Stimulated activated naive B cell treated with anti-CD40 and anti-IgM and Interleukin-4, amounts not matched to agents 10 μg/mL and 1 μg/mL and 100 μg/mL, for 72 hours (primary cell): ENCODE results near the gene RAB5B.
A peak's percentile ranks its signal among the peaks of the same experiment; 100 is the strongest.
"Not testable (repeated sequence)": the region's sequence is repeated elsewhere in the genome, so short reads cannot be mapped to it uniquely, and the experiment has no call there.

ENCODE experiments used
- ATAC-seq, 2 donors: fragments of 150-1000 bp; cut with Tn5 transposase; replicated peaks; 2 replicates each; pipeline ENCODE4 v1.10.0; 2021; ENCODE audit warnings: moderate library complexity in 1 of 2
- DNase-seq: peaks from one replicate; pipeline ENCODE4 v3.0.0; 2021
- H3K27ac Mint-ChIP-seq: one replicate; pipeline ENCODE4 v1.8.0; 2022; ENCODE audit warnings: mild to moderate bottlenecking, mixed read lengths
- H3K27me3 Mint-ChIP-seq, 2 donors: one replicate each; pipeline ENCODE4 v1.8.0; 2022; ENCODE audit warnings: mixed read lengths in 2 of 2
- H3K36me3 Mint-ChIP-seq, 2 donors: one replicate each; pipeline ENCODE4 v1.8.0; 2022; ENCODE audit warnings: mixed read lengths in 2 of 2, mild to moderate bottlenecking in 1 of 2
- H3K4me1 Mint-ChIP-seq, 2 donors: one replicate each; pipeline ENCODE4 v1.8.0; 2022; ENCODE audit warnings: mixed read lengths in 2 of 2, mild to moderate bottlenecking in 1 of 2
- H3K4me3 Mint-ChIP-seq, 2 donors: one replicate each; pipeline ENCODE4 v1.8.0; 2022; ENCODE audit warnings: mild to moderate bottlenecking in 2 of 2, mixed read lengths in 2 of 2, moderate library complexity in 1 of 2
- H3K9me3 Mint-ChIP-seq, 2 donors: one replicate each; pipeline ENCODE4 v1.8.0; 2022; ENCODE audit warnings: mixed read lengths in 2 of 2, mild to moderate bottlenecking in 1 of 2

Gene RAB5B

DNA sequence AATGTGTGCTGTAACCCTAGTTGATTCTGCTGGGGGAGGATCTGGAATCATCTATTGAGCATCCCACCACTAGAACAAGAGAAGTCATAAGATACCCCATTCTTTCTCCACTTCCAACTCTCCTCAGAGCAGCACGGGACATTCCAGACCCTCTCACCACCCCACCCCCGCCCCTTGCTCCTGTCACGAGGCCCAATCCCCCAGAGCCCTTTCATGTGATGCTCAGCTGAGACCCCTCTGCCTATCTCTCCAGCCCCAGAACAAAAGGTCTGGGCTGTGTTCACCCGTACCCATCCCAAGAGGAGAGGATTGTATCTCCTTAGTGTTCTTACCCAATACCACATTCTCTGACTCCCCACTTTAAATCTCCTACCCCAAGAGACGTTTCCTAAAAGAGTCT lies 8.6 kb upstream of the RAB5B start:
- H3K27ac Mint-ChIP-seq, result peak overlapping the region; percentile 3
- H3K9me3 Mint-ChIP-seq, result no peaks in the 10 kb centered on the region
- peaks cover 19 to 28% of the 10 kb centered on the region in 2 donors for H3K4me1 Mint-ChIP-seq
- DNase-seq, result no peak
- H3K4me3 Mint-ChIP-seq, result no peak overlapping the region
- no peaks in the 10 kb centered on the region for H3K27me3 Mint-ChIP-seq
- peaks cover 8 to 12% of the 10 kb centered on the region in 2 donors for H3K36me3 Mint-ChIP-seq
- ATAC-seq, result no peak

DNA sequence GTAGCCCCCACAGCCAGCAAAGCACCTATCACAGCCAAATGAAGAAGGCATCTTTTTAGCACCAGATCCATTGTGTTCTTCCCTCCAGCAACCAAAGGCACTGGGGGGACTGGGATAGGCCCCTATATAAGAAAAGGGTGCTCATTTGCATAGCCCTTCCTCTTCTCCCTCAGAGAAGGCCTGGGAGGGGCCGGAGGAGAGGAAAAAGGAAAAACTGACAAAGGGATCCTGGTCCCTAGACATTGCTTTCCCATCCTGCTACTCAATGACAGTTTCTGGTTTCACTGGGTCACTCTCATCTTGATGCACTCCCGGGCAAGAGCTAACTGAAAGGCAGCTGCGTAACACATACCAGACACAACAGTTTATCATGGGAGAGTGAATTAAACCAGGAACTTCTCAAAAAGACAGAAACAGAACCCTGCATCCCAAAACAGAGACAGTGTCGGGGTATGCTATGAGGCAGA lies 7.9 kb upstream of the RAB5B start, which contains the start of gene PMEL:
TSS of gene PMEL (minus strand) at position 102 of the 467 bp plus-strand sequence. CDS start at position 71, 31 bp downstream.
- DNase-seq (no peak), ATAC-seq (peak; percentile 10 to 28)
- H3K4me3 Mint-ChIP-seq, result peak within 1 kb of the TSS; percentile 94 to 97
- peaks cover 9 to 18% of the 10 kb centered on the region in 2 donors for H3K36me3 Mint-ChIP-seq
- H3K27me3 Mint-ChIP-seq, result no peaks in the 10 kb centered on the region
- H3K27ac Mint-ChIP-seq, result peak within 1 kb of the TSS; percentile 96
- H3K9me3 Mint-ChIP-seq, result no peaks in the 10 kb centered on the region
- H3K4me1 Mint-ChIP-seq, result peaks cover 23 to 35% of the 10 kb centered on the region in 2 donors

DNA sequence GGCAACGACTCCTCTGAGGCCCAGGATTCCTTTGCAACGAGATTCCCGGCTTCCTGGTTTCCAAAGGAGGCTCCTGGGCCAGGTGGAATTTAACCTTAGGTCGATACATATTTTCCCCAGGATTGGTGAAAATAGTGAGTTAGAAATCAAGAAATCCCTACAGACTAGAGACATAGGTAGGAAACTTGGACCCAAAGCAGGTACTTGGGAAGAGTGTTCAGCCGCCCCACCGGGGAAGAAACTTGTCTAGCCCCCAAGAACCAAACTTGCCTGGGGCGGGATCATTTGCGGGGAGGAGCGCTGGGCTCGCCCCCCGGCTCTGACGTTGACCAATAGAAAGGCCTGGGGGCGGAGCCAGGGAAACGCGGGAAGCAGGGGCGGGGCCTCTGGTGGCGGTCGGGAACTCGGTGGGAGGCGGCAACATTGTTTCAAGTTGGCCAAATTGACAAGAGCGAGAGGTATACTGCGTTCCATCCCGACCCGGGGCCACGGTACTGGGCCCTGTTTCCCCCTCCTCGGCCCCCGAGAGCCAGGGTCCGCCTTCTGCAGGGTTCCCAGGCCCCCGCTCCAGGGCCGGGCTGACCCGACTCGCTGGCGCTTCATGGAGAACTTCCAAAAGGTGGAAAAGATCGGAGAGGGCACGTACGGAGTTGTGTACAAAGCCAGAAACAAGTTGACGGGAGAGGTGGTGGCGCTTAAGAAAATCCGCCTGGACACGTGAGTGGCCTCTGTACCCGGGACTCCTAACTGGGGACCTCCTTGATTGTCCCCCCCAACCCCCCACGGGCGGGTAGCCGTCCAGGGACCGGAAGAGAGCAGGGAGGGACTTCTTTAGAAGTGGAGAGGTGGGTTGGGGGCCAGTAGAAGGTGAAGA lies 7.2 kb upstream of the RAB5B start, which contains the start of gene CDK2:
TSS of gene CDK2 (plus strand) at position 423 of the 874 bp plus-strand sequence. CDS start at position 602, 179 bp downstream.
- ATAC-seq (peak; percentile 89 to 93), DNase-seq (peak; percentile 83)
- no peaks in the 10 kb centered on the region for H3K27me3 Mint-ChIP-seq
- peaks cover 27 to 38% of the 10 kb centered on the region in 2 donors for H3K4me1 Mint-ChIP-seq
- H3K4me3 Mint-ChIP-seq, result peak within 1 kb of the TSS; percentile 94 to 97
- peak within 1 kb of the TSS; percentile 96 for H3K27ac Mint-ChIP-seq
- peaks cover 14 to 25% of the 10 kb centered on the region in 2 donors for H3K36me3 Mint-ChIP-seq
- H3K9me3 Mint-ChIP-seq, result no peaks in the 10 kb centered on the region

DNA sequence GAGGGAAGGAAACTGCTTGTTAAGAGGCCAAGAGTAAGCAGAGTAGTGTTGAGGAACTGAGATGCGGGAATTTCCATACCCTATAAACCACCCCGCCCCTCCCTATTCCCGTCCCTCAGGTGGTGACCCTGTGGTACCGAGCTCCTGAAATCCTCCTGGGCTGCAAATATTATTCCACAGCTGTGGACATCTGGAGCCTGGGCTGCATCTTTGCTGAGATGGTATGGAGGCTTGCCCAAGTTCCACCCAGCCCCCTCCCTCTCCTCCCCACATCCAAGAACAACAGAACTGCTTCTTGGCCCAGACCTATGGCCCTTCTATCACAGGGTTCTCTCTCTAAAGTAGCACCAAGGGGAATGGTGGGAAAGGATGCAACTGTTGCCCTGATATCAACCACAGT lies 4.5 kb upstream of the RAB5B start:
- Mint-ChIP-seq H3K9me3 (no peaks in the 10 kb centered on the region), H3K4me3 (no peak overlapping the region), H3K4me1 (peaks cover 29 to 38% of the 10 kb centered on the region in 2 donors), H3K27me3 (no peaks in the 10 kb centered on the region), H3K36me3 (peaks cover 14 to 25% of the 10 kb centered on the region in 2 donors), H3K27ac (no peak overlapping the region)
- ATAC-seq, result no peak
- DNase-seq, result no peak

DNA sequence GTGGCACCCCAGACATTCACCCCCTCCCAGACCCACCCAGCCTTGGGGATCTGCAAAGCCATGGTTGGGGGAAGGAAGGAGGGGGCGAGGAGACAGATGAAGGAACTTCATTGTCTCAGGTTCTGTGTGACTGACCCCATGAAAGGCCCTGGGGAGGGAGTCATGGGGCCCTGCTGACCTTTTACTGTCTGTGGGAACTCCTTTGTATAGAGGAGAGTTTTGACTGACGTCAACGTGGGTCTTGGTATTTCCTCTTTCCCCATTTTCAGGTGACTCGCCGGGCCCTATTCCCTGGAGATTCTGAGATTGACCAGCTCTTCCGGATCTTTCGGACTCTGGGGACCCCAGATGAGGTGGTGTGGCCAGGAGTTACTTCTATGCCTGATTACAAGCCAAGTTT lies 3.1 kb upstream of the RAB5B start:
- H3K4me3 Mint-ChIP-seq, result peak overlapping the region in 1 of 2 donors; percentile 46
- peak overlapping the region; percentile 37 for H3K27ac Mint-ChIP-seq
- H3K9me3 Mint-ChIP-seq, result no peaks in the 10 kb centered on the region
- peaks cover 24 to 35% of the 10 kb centered on the region in 2 donors for H3K4me1 Mint-ChIP-seq
- no peaks in the 10 kb centered on the region for H3K27me3 Mint-ChIP-seq
- ATAC-seq, result no peak
- peaks cover 14 to 25% of the 10 kb centered on the region in 2 donors for H3K36me3 Mint-ChIP-seq
- DNase-seq, result peak; percentile 28

DNA sequence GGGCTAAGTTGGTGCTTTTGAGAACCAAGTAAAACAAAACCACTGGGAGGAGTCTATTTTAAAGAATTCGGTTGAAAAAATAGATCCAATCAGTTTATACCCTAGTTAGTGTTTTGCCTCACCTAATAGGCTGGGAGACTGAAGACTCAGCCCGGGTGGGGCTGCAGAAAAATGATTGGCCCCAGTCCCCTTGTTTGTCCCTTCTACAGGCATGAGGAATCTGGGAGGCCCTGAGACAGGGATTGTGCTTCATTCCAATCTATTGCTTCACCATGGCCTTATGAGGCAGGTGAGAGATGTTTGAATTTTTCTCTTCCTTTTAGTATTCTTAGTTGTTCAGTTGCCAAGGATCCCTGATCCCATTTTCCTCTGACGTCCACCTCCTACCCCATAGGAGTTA lies 1.8 kb upstream of the RAB5B start:
- H3K36me3 Mint-ChIP-seq, result peaks cover 14 to 26% of the 10 kb centered on the region in 2 donors
- H3K4me1 Mint-ChIP-seq, result peaks cover 28 to 31% of the 10 kb centered on the region in 2 donors
- no peaks in the 10 kb centered on the region for H3K9me3 Mint-ChIP-seq
- ATAC-seq (no peak), DNase-seq (no peak)
- H3K27me3 Mint-ChIP-seq, result no peaks in the 10 kb centered on the region
- H3K4me3 Mint-ChIP-seq, result peak overlapping the region in 1 of 2 donors; percentile 40
- no peak overlapping the region for H3K27ac Mint-ChIP-seq

DNA sequence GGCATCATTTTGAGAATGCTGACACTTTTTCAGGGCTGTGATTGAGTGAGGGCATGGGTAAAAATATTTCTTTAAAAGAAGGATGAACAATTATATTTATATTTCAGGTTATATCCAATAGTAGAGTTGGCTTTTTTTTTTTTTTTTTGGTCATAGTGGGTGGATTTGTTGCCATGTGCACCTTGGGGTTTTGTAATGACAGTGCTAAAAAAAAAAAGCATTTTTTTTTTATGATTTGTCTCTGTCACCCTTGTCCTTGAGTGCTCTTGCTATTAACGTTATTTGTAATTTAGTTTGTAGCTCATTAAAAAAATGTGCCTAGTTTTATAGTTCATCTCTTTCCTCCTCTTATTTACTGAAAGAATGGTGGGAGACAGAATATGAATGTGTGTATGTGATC lies 1.4 kb upstream of the RAB5B start:
- peaks cover 25 to 30% of the 10 kb centered on the region in 2 donors for H3K4me1 Mint-ChIP-seq
- no peaks in the 10 kb centered on the region for H3K27me3 Mint-ChIP-seq
- ATAC-seq, result no peak
- H3K36me3 Mint-ChIP-seq, result peaks cover 14 to 26% of the 10 kb centered on the region in 2 donors
- peak overlapping the region in 1 of 2 donors; percentile 40 for H3K4me3 Mint-ChIP-seq
- DNase-seq, result no peak
- H3K9me3 Mint-ChIP-seq, result no peaks in the 10 kb centered on the region
- no peak overlapping the region for H3K27ac Mint-ChIP-seq

DNA sequence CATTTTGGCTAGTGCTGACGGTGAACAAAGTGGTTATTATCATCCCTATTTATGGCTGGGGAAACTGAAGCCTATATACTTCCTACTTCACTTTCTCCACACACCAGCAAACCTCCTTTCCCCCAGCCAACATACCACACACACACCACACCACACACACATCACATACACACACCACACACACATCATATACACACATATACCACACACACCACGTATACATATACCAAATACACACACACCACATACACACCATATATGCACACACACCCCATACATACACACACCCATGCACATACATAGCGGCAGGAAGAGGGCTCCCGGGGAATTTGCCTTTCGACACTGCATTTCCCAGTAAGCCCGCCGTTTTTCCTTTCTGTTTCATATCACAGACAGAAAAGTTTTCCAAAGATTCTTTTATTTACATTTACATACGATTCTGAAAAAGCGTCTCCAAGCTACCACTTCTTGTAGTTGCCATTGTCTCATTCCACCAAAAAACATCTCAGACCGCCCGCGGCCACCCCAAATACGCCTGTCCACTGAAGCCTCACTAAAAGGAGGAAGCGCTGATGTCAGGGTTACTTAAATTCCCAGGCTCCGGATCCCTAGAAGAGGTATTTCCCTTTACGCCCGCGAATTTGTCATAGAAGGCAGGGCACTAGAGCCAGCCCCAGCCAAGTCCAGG lies 823 bp upstream of the RAB5B start:
- peaks cover 13 to 26% of the 10 kb centered on the region in 2 donors for H3K36me3 Mint-ChIP-seq
- H3K4me1 Mint-ChIP-seq, result peaks cover 23 to 28% of the 10 kb centered on the region in 2 donors
- ATAC-seq (no peak), DNase-seq (no peak)
- H3K4me3 Mint-ChIP-seq, result no peak overlapping the region
- H3K9me3 Mint-ChIP-seq, result no peaks in the 10 kb centered on the region
- no peak overlapping the region for H3K27ac Mint-ChIP-seq
- H3K27me3 Mint-ChIP-seq, result no peaks in the 10 kb centered on the region

DNA sequence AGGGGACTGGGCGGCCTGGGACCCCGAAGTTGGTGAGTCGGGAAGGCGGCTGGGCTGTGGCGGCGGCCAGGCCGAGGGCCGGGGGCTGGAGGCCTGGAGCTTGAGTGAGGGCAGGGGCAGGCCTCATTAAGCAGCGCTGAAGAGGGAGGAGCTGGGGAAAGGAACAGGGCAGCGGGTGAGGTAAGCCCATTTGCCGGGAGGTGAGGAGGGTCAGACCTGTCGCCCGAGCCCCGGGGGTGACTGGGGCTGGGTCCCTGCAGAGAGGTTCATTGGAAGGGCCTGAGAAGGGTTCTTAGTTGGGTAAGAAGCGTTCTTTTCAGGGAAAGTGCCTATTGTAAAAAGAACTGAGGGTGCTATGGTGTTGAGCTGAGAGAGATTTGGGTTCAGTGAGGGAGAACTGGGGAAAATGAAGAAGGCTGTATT lies 441 bp downstream of the RAB5B start:
- Mint-ChIP-seq H3K27me3 (no peaks in the 10 kb centered on the region), H3K36me3 (peaks cover 16 to 32% of the 10 kb centered on the region in 2 donors), H3K4me3 (no peak overlapping the region), H3K27ac (no peak overlapping the region), H3K9me3 (no peaks in the 10 kb centered on the region), H3K4me1 (peaks cover 23 to 31% of the 10 kb centered on the region in 2 donors)
- DNase-seq (no peak), ATAC-seq (peak; percentile 36 to 38)

DNA sequence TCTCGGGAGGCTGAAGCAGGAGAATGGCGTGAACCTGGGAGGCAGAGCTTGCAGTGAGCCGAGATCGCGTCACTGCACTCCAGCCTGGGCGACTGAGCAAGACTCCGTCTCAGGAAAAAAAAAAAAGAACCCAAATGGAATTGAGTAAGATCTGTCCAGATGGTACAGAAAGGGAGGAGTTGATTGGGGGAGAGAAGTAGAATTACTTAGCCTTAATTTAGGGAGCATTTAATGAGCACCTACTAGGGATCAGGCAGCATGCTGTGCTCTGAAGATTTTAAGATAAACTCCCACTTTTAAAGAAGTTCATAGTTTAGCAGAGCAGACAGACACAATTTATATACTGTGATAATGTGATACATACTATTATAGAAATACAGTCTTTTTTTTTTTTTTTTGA lies 4.5 kb downstream of the RAB5B start:
- Mint-ChIP-seq H3K27me3 (no peaks in the 10 kb centered on the region), H3K9me3 (no peaks in the 10 kb centered on the region), H3K27ac (no peak overlapping the region), H3K36me3 (peaks cover 25 to 39% of the 10 kb centered on the region in 2 donors), H3K4me3 (no peak overlapping the region), H3K4me1 (peaks cover 23 to 50% of the 10 kb centered on the region in 2 donors)
- DNase-seq (no peak), ATAC-seq (no peak)

DNA sequence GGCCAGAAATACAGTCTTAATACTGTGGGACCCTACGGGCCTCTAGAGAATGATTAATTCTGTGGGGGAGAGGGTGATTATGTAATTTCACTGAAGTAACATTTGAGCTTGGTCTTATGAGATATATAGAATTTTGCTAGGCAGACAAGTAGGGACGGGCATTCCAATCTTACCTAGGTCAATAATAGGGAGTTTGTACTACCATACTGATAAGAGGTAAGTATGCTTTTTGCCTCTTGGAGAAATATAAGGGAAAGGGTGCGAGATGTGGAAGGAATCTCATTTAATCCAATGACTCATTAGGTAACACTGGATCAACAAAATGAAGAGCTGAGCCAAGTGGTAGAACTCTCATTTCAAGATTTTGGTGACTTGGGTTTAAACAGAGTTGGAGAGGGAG lies 5.2 kb downstream of the RAB5B start:
- no peak for ATAC-seq
- no peaks in the 10 kb centered on the region for H3K9me3 Mint-ChIP-seq
- DNase-seq, result no peak
- H3K4me3 Mint-ChIP-seq, result no peak overlapping the region
- peaks cover 28 to 56% of the 10 kb centered on the region in 2 donors for H3K4me1 Mint-ChIP-seq
- H3K36me3 Mint-ChIP-seq, result peaks cover 28 to 45% of the 10 kb centered on the region in 2 donors
- H3K27ac Mint-ChIP-seq, result no peak overlapping the region
- no peaks in the 10 kb centered on the region for H3K27me3 Mint-ChIP-seq

DNA sequence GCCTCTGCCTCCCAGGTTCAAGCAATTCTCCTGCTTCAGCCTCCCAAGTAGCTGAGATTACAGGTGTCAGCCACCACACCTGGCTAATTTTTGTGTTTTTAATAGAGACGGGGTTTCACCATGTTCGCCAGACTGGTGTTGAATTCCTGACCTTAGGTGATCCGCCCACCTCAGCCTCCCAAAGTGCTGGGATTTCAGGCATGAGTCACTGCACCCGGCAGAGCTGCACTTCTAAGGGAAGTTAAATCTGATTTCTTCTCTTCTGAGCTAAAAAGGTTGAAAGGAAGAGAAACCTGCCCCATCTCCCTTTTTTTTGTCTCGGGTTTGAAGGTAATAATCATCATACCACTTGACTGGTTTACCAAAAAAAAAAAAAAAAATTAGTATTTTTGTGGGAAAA lies 8.0 kb downstream of the RAB5B start:
- ATAC-seq, H3K9me3 Mint-ChIP-seq, H3K4me3 Mint-ChIP-seq, H3K27me3 Mint-ChIP-seq, H3K27ac Mint-ChIP-seq, DNase-seq: not testable (repeated sequence)
- H3K36me3 Mint-ChIP-seq, result peaks cover 28 to 51% of the 10 kb centered on the region in 2 donors
- peaks cover 26 to 50% of the 10 kb centered on the region in 2 donors for H3K4me1 Mint-ChIP-seq

DNA sequence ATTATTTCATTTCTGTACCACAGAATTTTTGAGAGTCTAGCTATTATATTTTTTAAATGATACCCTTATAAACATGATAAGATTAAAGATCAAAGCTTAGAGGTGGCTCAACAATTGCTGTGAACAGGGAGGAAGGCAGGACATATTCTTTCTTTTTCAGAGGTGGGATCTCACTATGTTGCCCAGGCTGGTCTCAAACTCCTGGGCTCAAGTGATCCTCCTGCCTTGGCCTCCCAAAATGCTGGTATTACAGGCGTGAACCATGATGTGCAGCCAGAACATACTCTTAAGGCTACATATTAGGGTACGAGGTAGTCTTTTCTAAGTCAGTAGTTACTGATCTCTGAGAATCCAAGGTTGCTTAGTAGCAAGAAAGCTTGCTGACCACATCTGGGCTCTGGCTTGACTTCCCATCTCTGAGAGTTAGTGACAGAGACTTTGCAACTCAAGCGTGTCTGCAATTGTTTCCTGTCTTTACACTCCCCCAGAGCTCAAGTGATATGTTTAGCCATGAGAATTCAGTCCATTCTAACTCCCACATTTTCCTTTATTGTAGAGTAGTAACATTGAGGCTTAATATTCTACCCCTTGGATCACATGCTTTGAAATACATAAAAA lies 8.6 kb downstream of the RAB5B start:
- Mint-ChIP-seq H3K9me3 (no peaks in the 10 kb centered on the region), H3K27me3 (no peaks in the 10 kb centered on the region), H3K4me1 (peaks cover 26 to 45% of the 10 kb centered on the region in 2 donors), H3K27ac (peak overlapping the region; percentile 66), H3K36me3 (peaks cover 28 to 51% of the 10 kb centered on the region in 2 donors), H3K4me3 (no peak overlapping the region)
- ATAC-seq, result peak; percentile 79 to 91
- no peak for DNase-seq
